DOHH2 (cell line): Measurements from ENCODE around the gene PRIM1.
"Not testable (repeated sequence)": the region's sequence is repeated elsewhere in the genome, so short reads cannot be mapped to it uniquely, and the experiment has no call there.

Source experiments
- H3F3A ChIP-seq: fragments of 200-600 bp; sonication (generic), shearing (Covaris generic); 2 replicates; pipeline ENCODE4 v1.6.0; 2016; ENCODE audit warnings: antibody characterized with exemption, mild to moderate bottlenecking; ENCODE audit not compliant: control insufficient read depth, insufficient read depth
- H3K27ac ChIP-seq: fragments of 200-600 bp; sonication (generic); 2 replicates; pipeline ENCODE4 v1.5.1; 2014; ENCODE audit warnings: low read depth, mild to moderate bottlenecking, low read length, moderate library complexity
- H3K27me3 ChIP-seq: fragments of 200-600 bp; sonication (generic); 2 replicates; pipeline ENCODE4 v1.6.1; 2014; ENCODE audit warnings: mild to moderate bottlenecking, low read length, mixed read lengths; ENCODE audit not compliant: control insufficient read depth
- H3K36me3 ChIP-seq: fragments of 200-600 bp; sonication (generic); 2 replicates; pipeline ENCODE4 v1.6.1; 2014; ENCODE audit warnings: mild to moderate bottlenecking, low read length, moderate library complexity, mixed read lengths; ENCODE audit not compliant: control insufficient read depth
- H3K4me1 ChIP-seq: fragments of 200-600 bp; sonication (generic); 2 replicates; pipeline ENCODE4 v1.6.1; 2014; ENCODE audit warnings: mild to moderate bottlenecking, low read length, mixed read lengths; ENCODE audit not compliant: control insufficient read depth
- H3K4me2 ChIP-seq: fragments of 200-600 bp; sonication (generic); 2 replicates; pipeline ENCODE4 v1.6.0; 2014; ENCODE audit warnings: mild to moderate bottlenecking, low read length, moderate library complexity
- H3K4me3 ChIP-seq: fragments of 200-600 bp; sonication (generic); 2 replicates; pipeline ENCODE4 v1.5.1; 2014; ENCODE audit warnings: mild to moderate bottlenecking, low read length, mixed read lengths
- H3K79me2 ChIP-seq: fragments of 200-600 bp; sonication (generic); 2 replicates; pipeline ENCODE4 v1.6.1; 2014; ENCODE audit warnings: mild to moderate bottlenecking, low read length, mixed read lengths; ENCODE audit not compliant: control insufficient read depth
- H3K9me2 ChIP-seq: fragments of 200-600 bp; sonication (generic); replicated peaks from 2 replicates; pipeline ENCODE4 v1.6.1; 2014; ENCODE audit warnings: mild to moderate bottlenecking, low read length, mixed read lengths; ENCODE audit not compliant: control insufficient read depth
- H3K9me3 ChIP-seq: fragments of 200-600 bp; sonication (generic); 2 replicates; pipeline ENCODE4 v1.6.1; 2014; ENCODE audit warnings: antibody characterized with exemption, low read length, mixed read lengths; ENCODE audit not compliant: control insufficient read depth, insufficient read depth
- H4K20me1 ChIP-seq: fragments of 200-600 bp; sonication (generic); 2 replicates; pipeline ENCODE4 v1.6.0; 2014; ENCODE audit warnings: low read depth, mild to moderate bottlenecking, antibody characterized with exemption, low read length, moderate library complexity; ENCODE audit not compliant: control insufficient read depth, insufficient read depth
- CTCF ChIP-seq: fragments of 200-600 bp; sonication (generic); IDR thresholded peaks from one replicate; pipeline ENCODE4 v1.5.1; 2014; ENCODE audit warnings: antibody characterized with exemption, mild to moderate bottlenecking, low read depth, low read length; ENCODE audit not compliant: poor library complexity, severe bottlenecking
- EZH2phosphoT487 ChIP-seq: fragments of 200-600 bp; sonication (generic); IDR thresholded peaks from 2 replicates; pipeline ENCODE4 v1.6.1; 2017; ENCODE audit warnings: borderline replicate concordance, mild to moderate bottlenecking, antibody characterized with exemption, low read length, moderate library complexity, mixed read lengths

Gene PRIM1

GRCh38 chr12:56759263-56759908, 7.3 kb upstream of the PRIM1 start:
- Histone ChIP-seq H3K27ac (no peak overlapping the region), H3F3A (peaks cover 2% of the 10 kb centered on the region; the same call in 1 of the 2 replicates), H3K4me3 (no peak overlapping the region), H3K4me1 (peaks cover 7% of the 10 kb centered on the region; the same call in 1 of the 2 replicates), H3K9me2 (no peaks in the 10 kb centered on the region), H3K27me3 (no peaks in the 10 kb centered on the region), H4K20me1 (no peaks in the 10 kb centered on the region), H3K36me3 (no peaks in the 10 kb centered on the region), H3K79me2 (0 out of 2 replicates have a peak, but pooled peaks cover 4% of the 10 kb centered on the region), H3K4me2 (no peak overlapping the region), H3K9me3 (no peaks in the 10 kb centered on the region)
- no peak for TF ChIP-seq EZH2phosphoT487
- TF ChIP-seq CTCF = no peak

GRCh38 chr12:56758728-56759262, 6.7 kb upstream of the PRIM1 start:
- no peaks in the 10 kb centered on the region for H3K9me3 ChIP-seq
- no peak overlapping the region for H3K27ac ChIP-seq
- no peaks in the 10 kb centered on the region for H3K27me3 ChIP-seq
- H3K4me1 ChIP-seq = peaks cover 7% of the 10 kb centered on the region
- H4K20me1 ChIP-seq = no peaks in the 10 kb centered on the region
- TF ChIP-seq CTCF (no peak), EZH2phosphoT487 (no peak)
- no peaks in the 10 kb centered on the region for H3K36me3 ChIP-seq
- H3K4me2 ChIP-seq = no peak overlapping the region
- no peaks in the 10 kb centered on the region for H3K9me2 ChIP-seq
- peaks cover 4% of the 10 kb centered on the region; the same call in 1 of the 2 replicates for H3K79me2 ChIP-seq
- H3K4me3 ChIP-seq = no peak overlapping the region
- peaks cover 5% of the 10 kb centered on the region for H3F3A ChIP-seq

DNA sequence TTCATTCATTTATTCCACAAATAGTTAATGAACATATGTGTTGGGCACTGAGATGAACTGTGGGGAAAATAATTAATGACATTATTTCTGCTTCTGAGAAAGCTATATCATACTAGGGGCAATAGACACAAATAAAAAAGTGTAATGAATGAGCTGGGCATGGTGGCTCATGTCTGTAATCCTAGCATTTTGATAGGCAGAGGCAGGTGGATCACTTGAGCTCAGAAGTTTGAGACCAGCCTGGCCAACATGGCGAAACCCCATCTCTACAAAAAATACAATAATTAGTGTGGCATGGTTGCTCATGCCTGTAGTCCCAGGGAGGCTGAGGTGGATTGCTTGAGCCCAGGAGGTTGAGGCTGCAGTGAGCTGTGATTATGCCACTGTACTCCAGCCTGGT, 5.8 kb upstream of the PRIM1 start:
- H3K4me1 ChIP-seq = peaks cover 16% of the 10 kb centered on the region
- not testable (repeated sequence) for H3K79me2 ChIP-seq, H3K9me2 ChIP-seq, H3K4me3 ChIP-seq, H3F3A ChIP-seq, H3K4me2 ChIP-seq, H3K27ac ChIP-seq, H4K20me1 ChIP-seq, H3K36me3 ChIP-seq, H3K9me3 ChIP-seq, H3K27me3 ChIP-seq

DNA sequence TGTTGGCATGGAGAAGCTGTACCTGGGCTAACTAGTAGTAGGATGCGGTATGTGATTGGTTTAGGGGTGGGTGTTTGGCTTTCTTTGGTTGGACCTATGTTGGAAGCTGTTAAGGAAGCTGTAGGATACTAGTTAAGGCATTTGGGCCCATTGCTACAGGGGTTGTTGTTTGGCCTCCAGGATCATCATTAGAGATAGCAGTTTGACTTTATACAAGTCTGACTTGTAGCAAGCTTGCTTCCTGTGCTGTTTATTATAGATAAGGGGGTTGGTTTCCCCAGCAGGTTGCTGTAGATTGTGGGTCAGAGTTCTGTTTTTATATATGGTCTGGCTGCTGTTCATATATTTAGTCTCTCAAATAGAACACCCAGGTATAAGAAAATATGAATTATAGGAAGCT, 1.4 kb upstream of the PRIM1 start:
- Histone ChIP-seq H3K4me2 (peak overlapping the region; percentile 27), H3K27me3 (no peaks in the 10 kb centered on the region)

GRCh38 chr12:56750596-56750995, 1.5 kb downstream of the PRIM1 start:
- H3K27ac ChIP-seq = peak overlapping the region; percentile 88

More for the DNA sequence above, 1.4 kb upstream of the PRIM1 start:
- TF ChIP-seq CTCF = no peak
- Histone ChIP-seq H3K27ac (no peak overlapping the region), H3K36me3 (peaks cover 27% of the 10 kb centered on the region), H3F3A (peaks cover 34% of the 10 kb centered on the region), H3K4me3 (peak overlapping the region; percentile 43; the same call in 1 of the 2 replicates), H3K4me1 (peaks cover 46% of the 10 kb centered on the region), H3K9me2 (no peaks in the 10 kb centered on the region), H4K20me1 (no peaks in the 10 kb centered on the region), H3K79me2 (peaks cover 40% of the 10 kb centered on the region), H3K9me3 (no peaks in the 10 kb centered on the region)

More at GRCh38 chr12:56750596-56750995, 1.5 kb downstream of the PRIM1 start:
- not testable (repeated sequence) for H3K9me3 ChIP-seq, H3K27me3 ChIP-seq, H4K20me1 ChIP-seq, H3K9me2 ChIP-seq
- H3K36me3 ChIP-seq = peaks cover 51% of the 10 kb centered on the region
- H3K4me3 ChIP-seq = peak overlapping the region; percentile 96
- H3K79me2 ChIP-seq = peaks cover 53% of the 10 kb centered on the region
- peaks cover 34% of the 10 kb centered on the region for H3F3A ChIP-seq
- H3K4me1 ChIP-seq = peaks cover 39% of the 10 kb centered on the region
- H3K4me2 ChIP-seq = peak overlapping the region; percentile 97
